GM10248 (cell line): Measurements from ENCODE around the gene MAZ.
"Not testable (repeated sequence)": the region's sequence is repeated elsewhere in the genome, so short reads cannot be mapped to it uniquely, and the experiment has no call there.

ENCODE experiments used
- CTCF ChIA-PET: fragments of 300-600 bp; sonication (Branson Sonifier 250); formaldehyde crosslinking; extraction: SDS; loops from one replicate; lab custom pipeline; 2021; ENCODE audit warnings: antibody characterized with exemption; lab: Yijun Ruan, JAX
- POLR2A ChIA-PET: fragments of 350-650 bp; sonication (Branson Sonifier 250); formaldehyde crosslinking; extraction: SDS; loops from one replicate; lab custom pipeline; 2020; ENCODE audit warnings: antibody characterized with exemption; lab: Yijun Ruan, JAX
- DNase-seq: peaks from one replicate; pipeline ENCODE4 v3.0.0; 2012; ENCODE audit errors: extremely low spot score
- CTCF ChIP-seq: IDR thresholded peaks from 2 replicates; pipeline ENCODE4 v1.5.1; 2012; ENCODE audit warnings: mild to moderate bottlenecking, low read depth; ENCODE audit errors: extremely low read depth, missing control alignments, control extremely low read depth

MAZ gene

GRCh38 chr16:29763326-29763725 is 43.0 kb upstream of the MAZ start:
- no peak for TF ChIP-seq CTCF
- POLR2A ChIA-PET: no interaction called here
- CTCF ChIA-PET: no interaction called here
- DNase-seq: no peak

GRCh38 chr16:29765167-29766032 is 40.9 kb upstream of the MAZ start:
- POLR2A ChIA-PET: no interaction called here
- DNase-seq: no peak
- CTCF ChIA-PET: interaction anchor here (1.1 to 4.3 kb wide), 2 partner anchors 19 to 20 kb away, joined by 3 to 18 read pairs; no protein-coding TSS in a partner anchor
- no peak for TF ChIP-seq CTCF

GRCh38 chr16:29766571-29766970 is 39.8 kb upstream of the MAZ start:
- POLR2A ChIA-PET: no interaction called here
- CTCF ChIA-PET: interaction anchor here (0.6 to 4.3 kb wide), 4 partner anchors 13 to 756 kb away, joined by 3 to 18 read pairs (median 6); no protein-coding TSS in a partner anchor
- TF ChIP-seq CTCF: no peak
- no peak for DNase-seq

- CTCF ChIA-PET: interaction anchor here (1.7 to 4.3 kb wide), 5 partner anchors 12 to 28 kb away, joined by 4 to 18 read pairs (median 12); partner anchors contain the start of gene KIF22
- POLR2A ChIA-PET: no interaction called here
- DNase-seq: no peak
- TF ChIP-seq CTCF: no peak
Measured at GRCh38 chr16:29767062-29767461, 39.3 kb upstream of the MAZ start.

GRCh38 chr16:29769507-29769906 is 36.8 kb upstream of the MAZ start:
- DNase-seq: no peak
- ChIA-PET POLR2A (no interaction called here), CTCF (interaction anchor here (0.9 to 4.3 kb wide), 6 partner anchors 8 to 40 kb away, joined by 3 to 18 read pairs (median 8); partner anchors contain the start of genes KIF22 and ZG16)
- TF ChIP-seq CTCF: no peak

GRCh38 chr16:29770250-29770929 is 35.9 kb upstream of the MAZ start:
- CTCF ChIA-PET: interaction anchor here (1.2 to 3.6 kb wide), 3 partner anchors 15 to 71 kb away, joined by 3 to 12 read pairs (median 5); partner anchors contain the start of gene KIF22
- no peak for TF ChIP-seq CTCF
- DNase-seq: no peak
- POLR2A ChIA-PET: no interaction called here

- POLR2A ChIA-PET, DNase-seq: not testable (repeated sequence)
- CTCF ChIA-PET: interaction anchor here (1.4 to 3.9 kb wide), 2 partner anchors 12 to 13 kb away, joined by 3 to 22 read pairs; no protein-coding TSS in a partner anchor
Measured at GRCh38 chr16:29772330-29772729, 34.0 kb upstream of the MAZ start.
